ENCODE results near the gene REM1.

DNA sequence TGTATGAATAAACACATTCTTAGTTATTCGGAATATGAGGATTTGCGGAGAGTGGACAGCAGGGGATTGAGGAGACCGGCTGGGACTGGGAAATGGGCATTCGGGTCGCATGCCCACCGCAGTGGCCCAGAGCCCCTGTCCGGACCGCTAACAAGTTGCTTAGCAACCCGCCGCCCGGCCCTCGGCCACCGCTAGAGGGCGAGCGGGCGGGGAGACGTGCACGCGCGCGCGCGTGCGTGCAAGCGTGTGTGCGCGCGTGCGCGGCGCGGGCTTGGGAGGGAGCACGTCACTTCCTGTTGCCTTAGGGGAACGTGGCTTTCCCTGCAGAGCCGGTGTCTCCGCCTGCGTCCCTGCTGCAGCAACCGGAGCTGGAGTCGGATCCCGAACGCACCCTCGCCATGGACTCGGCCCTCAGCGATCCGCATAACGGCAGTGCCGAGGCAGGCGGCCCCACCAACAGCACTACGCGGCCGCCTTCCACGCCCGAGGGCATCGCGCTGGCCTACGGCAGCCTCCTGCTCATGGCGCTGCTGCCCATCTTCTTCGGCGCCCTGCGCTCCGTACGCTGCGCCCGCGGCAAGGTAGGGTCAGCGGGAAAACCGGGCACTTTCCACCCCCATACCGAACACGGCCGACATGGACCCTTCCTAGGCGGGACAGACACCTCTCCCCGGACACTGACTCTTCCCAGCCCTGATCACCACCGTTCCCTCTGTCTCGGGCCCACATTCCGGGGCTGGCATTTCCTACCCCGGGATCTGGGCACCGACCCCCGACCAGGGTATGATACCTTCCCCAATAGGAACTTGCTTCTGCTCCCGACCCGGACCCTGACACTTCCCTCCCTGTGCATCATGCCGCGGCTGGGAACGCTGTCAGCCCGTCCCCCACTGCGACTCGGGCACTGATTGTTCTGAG is 39.3 kb downstream of the REM1 start, which contains the start of gene HM13:
- TF ChIP-seq, protein P1, sequence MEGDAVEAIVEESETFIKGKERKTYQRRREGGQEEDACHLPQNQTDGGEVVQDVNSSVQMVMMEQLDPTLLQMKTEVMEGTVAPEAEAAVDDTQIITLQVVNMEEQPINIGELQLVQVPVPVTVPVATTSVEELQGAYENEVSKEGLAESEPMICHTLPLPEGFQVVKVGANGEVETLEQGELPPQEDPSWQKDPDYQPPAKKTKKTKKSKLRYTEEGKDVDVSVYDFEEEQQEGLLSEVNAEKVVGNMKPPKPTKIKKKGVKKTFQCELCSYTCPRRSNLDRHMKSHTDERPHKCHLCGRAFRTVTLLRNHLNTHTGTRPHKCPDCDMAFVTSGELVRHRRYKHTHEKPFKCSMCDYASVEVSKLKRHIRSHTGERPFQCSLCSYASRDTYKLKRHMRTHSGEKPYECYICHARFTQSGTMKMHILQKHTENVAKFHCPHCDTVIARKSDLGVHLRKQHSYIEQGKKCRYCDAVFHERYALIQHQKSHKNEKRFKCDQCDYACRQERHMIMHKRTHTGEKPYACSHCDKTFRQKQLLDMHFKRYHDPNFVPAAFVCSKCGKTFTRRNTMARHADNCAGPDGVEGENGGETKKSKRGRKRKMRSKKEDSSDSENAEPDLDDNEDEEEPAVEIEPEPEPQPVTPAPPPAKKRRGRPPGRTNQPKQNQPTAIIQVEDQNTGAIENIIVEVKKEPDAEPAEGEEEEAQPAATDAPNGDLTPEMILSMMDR (IDR thresholded peaks at IDR 0.05): peak; percentile 93 to 98 (median 97)
- TF ChIP-seq POLR2A (IDR thresholded peaks at IDR 0.05): peak; percentile 68
- TF ChIP-seq EP300 (IDR thresholded peaks at IDR 0.05; ENCODE audit: low read depth): no peak
- TF ChIP-seq POLR2AphosphoS5 (IDR thresholded peaks at IDR 0.05): peak; percentile 87 to 94 (median 91)

Measured in transverse colon (tissue), 4 donors.